Body of pancreas (tissue), 4 donors: ENCODE measurements around the gene HSDL2. TPM values are rescaled to one million over a fixed set of nuclear protein-coding genes. Genes with fewer than 3 reads are reported as not detected.
"Not testable (repeated sequence)": the region's sequence is repeated elsewhere in the genome, so short reads cannot be mapped to it uniquely, and the experiment has no call there.

Source experiments
- ATAC-seq: fragments of 150-250 bp; one replicate; pipeline ENCODE4 v1.9.1; 2016
- DNase-seq, 4 donors: peaks; one replicate each; pipeline ENCODE4 v3.0.0-alpha.2; 2019
- H3K27ac ChIP-seq, 4 donors: fragments of 200-600 bp; sonication (generic); 1 replicate in 3 of 4; 2 replicates in 1 of 4; pipeline versions ENCODE4 v1.5.1 to v1.6.1; 2016 to 2019; ENCODE audit warnings: mild to moderate bottlenecking in 1 of 4, mixed read lengths in 1 of 4, moderate library complexity in 1 of 4
- H3K27me3 ChIP-seq, 2 donors: fragments of 200-600 bp; sonication (generic); one replicate each; pipeline ENCODE4 v1.6.0; 2016; ENCODE audit warnings: mild to moderate bottlenecking in 1 of 2
- H3K36me3 ChIP-seq, 2 donors: fragments of 200-600 bp; sonication (generic); replicated peaks in 1 of 2; 2 replicates each; pipeline ENCODE4 v1.5.1; 2016; ENCODE audit warnings: low read depth in 2 of 2; ENCODE audit not compliant: insufficient read depth in 1 of 2
- H3K4me1 ChIP-seq: fragments of 200-600 bp; sonication (generic); one replicate; pipeline ENCODE4 v1.6.0; 2016
- H3K4me3 ChIP-seq, 2 donors: fragments of 200-600 bp; sonication (generic); 1 replicate in 1 of 2; 2 replicates in 1 of 2; pipeline ENCODE4 v1.5.1; 2016 to 2019
- H3K9me3 ChIP-seq, 3 donors: fragments of 200-600 bp; sonication (generic); 1 replicate in 2 of 3; 2 replicates in 1 of 3; pipeline ENCODE4 v1.5.1; 2016
- CTCF ChIP-seq, 7 experiments: fragments of 450-650 bp in 4 of 7; fragments of 200-600 bp in 3 of 7; sonication (generic) in 3 of 7; IDR thresholded peaks; one replicate each; pipeline ENCODE4 v1.5.1; 2016 to 2019; ENCODE audit warnings: antibody characterized with exemption in 7 of 7
- POLR2A ChIP-seq, 3 donors: fragments of 450-650 bp; IDR thresholded peaks; one replicate each; pipeline ENCODE4 v1.6.1; 2016; ENCODE audit warnings: antibody characterized with exemption in 3 of 3, mild to moderate bottlenecking in 2 of 3
- WGBS, 2 donors: methylation state at CpG; one replicate each; pipeline ENCODE4 v1.1.5; 2017; 5-methylcytosine and 5-hydroxymethylcytosine counted together
- intact Hi-C: fragments of 100-400 bp; cut with DNase I; formaldehyde crosslinking; loops from one replicate; pipeline ENCODE4 v1.15.1; 2023
- total RNA-seq, 2 donors: library from RNA; depleted of rRNA; stranded (reverse); fragments of >200 nt; gene quantifications; one replicate each; pipeline ENCODE4 v1.1.0, GENCODE V29; 2016

Gene HSDL2
- total RNA-seq, 2 donors from 2014 or later: 20.5 to 22.7 TPM

GRCh38 chr9:112393146-112393545 lies 13.2 kb downstream of the HSDL2 start:
- H3K27ac ChIP-seq, H3K36me3 ChIP-seq, ATAC-seq, H3K4me3 ChIP-seq, H3K27me3 ChIP-seq, intact Hi-C loops, DNase-seq, H3K4me1 ChIP-seq, H3K9me3 ChIP-seq: not testable (repeated sequence)
- WGBS, 2 donors: 69 to 82% methylated on average over 5 of the region's 5 CpGs

GRCh38 chr9:112396416-112396815 lies 16.5 kb downstream of the HSDL2 start:
- H3K9me3 ChIP-seq: no peaks in the 10 kb centered on the region
- no peaks in the 10 kb centered on the region for H3K36me3 ChIP-seq
- no peaks in the 10 kb centered on the region for H3K4me1 ChIP-seq
- DNase-seq (no peak), ATAC-seq (no peak)
- no peak overlapping the region for H3K4me3 ChIP-seq
- TF ChIP-seq CTCF (IDR thresholded peaks at IDR 0.05): no peak
- no peak for TF ChIP-seq POLR2A (IDR thresholded peaks at IDR 0.05)
- no peak overlapping the region for H3K27ac ChIP-seq
- WGBS, 2 donors: 78 to 93% methylated on average over 6 of the region's 6 CpGs
- no peaks in the 10 kb centered on the region for H3K27me3 ChIP-seq
- intact Hi-C loops: no loop called here

- intact Hi-C loops: no loop called here
- Histone ChIP-seq H3K9me3 (no peaks in the 10 kb centered on the region), H3K4me1 (no peaks in the 10 kb centered on the region), H3K27ac (no peak overlapping the region), H3K4me3 (no peak overlapping the region), H3K36me3 (no peaks in the 10 kb centered on the region), H3K27me3 (no peaks in the 10 kb centered on the region)
- no peak for ATAC-seq
- no peak for DNase-seq
- TF ChIP-seq POLR2A (IDR thresholded peaks at IDR 0.05): no peak
- TF ChIP-seq CTCF (IDR thresholded peaks at IDR 0.05): no peak
- 83 to 93% methylated on average over 9 of the region's 9 CpGs for WGBS, 2 donors
These were observed 17.0 kb downstream of the HSDL2 start for GRCh38 chr9:112396872-112397271.

GRCh38 chr9:112401175-112401815 lies 21.4 kb downstream of the HSDL2 start:
- Histone ChIP-seq H3K36me3 (no peaks in the 10 kb centered on the region), H3K4me3 (no peak overlapping the region), H3K27ac (no peak overlapping the region), H3K9me3 (no peaks in the 10 kb centered on the region), H3K4me1 (no peaks in the 10 kb centered on the region), H3K27me3 (no peaks in the 10 kb centered on the region)
- TF ChIP-seq CTCF (IDR thresholded peaks at IDR 0.05) (no peak), POLR2A (IDR thresholded peaks at IDR 0.05) (no peak)
- DNase-seq: no peak
- 79 to 92% methylated on average over 6 of the region's 6 CpGs for WGBS, 2 donors
- intact Hi-C loops: no loop called here
- ATAC-seq: no peak

GRCh38 chr9:112403614-112404201 lies 23.8 kb downstream of the HSDL2 start:
- DNase-seq (no peak), ATAC-seq (no peak)
- TF ChIP-seq CTCF (IDR thresholded peaks at IDR 0.05) (no peak), POLR2A (IDR thresholded peaks at IDR 0.05) (no peak)
- Histone ChIP-seq H3K27ac (no peak overlapping the region), H3K4me1 (no peaks in the 10 kb centered on the region), H3K27me3 (no peaks in the 10 kb centered on the region), H3K9me3 (no peaks in the 10 kb centered on the region), H3K36me3 (peaks cover 0 to 3% of the 10 kb centered on the region in 2 donors), H3K4me3 (no peak overlapping the region)
- intact Hi-C loops: no loop called here
- 44 to 51% methylated on average over 4 of the region's 4 CpGs for WGBS, 2 donors
